ENCODE measurements around the gene COL4A4.

DNA sequence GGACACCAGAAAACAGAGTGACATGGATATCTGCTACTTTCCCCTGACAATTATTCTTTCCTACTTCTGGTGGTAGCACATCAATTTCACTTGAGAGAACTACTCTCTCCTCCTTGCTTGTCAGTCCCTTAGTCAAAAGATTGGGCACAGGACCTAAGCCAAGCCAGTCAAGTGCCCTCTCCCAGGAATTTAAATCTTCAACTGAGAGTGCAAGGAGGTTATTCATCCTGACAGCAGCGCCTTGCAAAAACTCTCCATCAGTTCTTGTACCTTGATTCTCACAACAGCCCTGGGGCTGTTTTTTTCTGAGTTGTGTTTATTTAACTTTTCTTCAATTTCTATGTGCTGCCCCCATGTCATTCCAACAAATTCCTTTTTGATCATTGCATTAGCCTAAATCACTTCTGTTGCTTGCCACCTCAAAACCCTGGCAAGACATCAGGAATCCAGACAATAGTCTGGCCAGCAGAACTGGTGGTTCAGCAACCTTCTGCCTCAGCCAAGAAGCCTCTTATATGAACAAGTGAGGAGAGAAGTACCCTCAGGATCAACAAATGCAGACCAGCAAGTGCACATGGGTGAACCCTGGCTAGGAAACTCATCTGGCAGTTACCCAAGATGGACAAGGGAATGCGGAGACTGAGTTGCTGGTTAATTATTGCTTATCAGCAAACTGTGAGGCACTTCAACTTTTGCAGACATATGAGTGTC, 19.8 kb upstream of the COL4A4 start:
- TF ChIP-seq EP300 (IDR thresholded peaks at IDR 0.05; ENCODE audit: low read depth) (no peak), POLR2AphosphoS5 (IDR thresholded peaks at IDR 0.05) (no peak)
- TF ChIP-seq, protein P1, sequence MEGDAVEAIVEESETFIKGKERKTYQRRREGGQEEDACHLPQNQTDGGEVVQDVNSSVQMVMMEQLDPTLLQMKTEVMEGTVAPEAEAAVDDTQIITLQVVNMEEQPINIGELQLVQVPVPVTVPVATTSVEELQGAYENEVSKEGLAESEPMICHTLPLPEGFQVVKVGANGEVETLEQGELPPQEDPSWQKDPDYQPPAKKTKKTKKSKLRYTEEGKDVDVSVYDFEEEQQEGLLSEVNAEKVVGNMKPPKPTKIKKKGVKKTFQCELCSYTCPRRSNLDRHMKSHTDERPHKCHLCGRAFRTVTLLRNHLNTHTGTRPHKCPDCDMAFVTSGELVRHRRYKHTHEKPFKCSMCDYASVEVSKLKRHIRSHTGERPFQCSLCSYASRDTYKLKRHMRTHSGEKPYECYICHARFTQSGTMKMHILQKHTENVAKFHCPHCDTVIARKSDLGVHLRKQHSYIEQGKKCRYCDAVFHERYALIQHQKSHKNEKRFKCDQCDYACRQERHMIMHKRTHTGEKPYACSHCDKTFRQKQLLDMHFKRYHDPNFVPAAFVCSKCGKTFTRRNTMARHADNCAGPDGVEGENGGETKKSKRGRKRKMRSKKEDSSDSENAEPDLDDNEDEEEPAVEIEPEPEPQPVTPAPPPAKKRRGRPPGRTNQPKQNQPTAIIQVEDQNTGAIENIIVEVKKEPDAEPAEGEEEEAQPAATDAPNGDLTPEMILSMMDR (IDR thresholded peaks at IDR 0.05): no peak

Measured in transverse colon (tissue), 4 donors.